ENCODE data around the gene LGR4. TPM values are rescaled to one million over a fixed set of nuclear protein-coding genes. Genes with fewer than 3 reads are reported as not detected.

Gene LGR4
- total and polyA plus RNA-seq, 2 of the 4 experiments (the other 2 are of a cell fraction): 2.9 to 6.8 TPM

DNA sequence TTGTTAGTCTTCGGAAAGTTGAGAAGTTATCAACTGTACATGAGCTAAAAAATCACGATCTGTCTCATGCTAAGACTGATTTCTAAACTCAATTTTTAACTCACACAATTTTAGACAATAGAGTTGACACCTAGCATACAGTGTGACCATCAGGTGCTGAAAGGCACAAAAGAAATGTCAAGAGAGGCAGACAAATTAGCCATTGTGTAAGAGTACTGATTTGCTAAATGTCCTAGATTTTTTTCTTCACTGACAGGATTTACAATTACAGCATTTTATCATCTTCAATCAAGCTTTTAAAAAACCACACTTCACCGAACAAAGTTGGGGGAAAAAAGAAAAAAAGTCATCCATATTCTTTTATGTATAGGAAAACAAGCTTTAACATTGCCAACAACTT is 7.0 kb downstream of the LGR4 start:
- ATAC-seq (ENCODE audit: low read depth): no peak
- no peaks in the 10 kb centered on the region for H4K20me1 ChIP-seq (ENCODE audit: insufficient read depth, low read length)
- H3K4me2 ChIP-seq (ENCODE audit: low read depth, low read length): no peak overlapping the region
- no CpG with 5 or more reads among the region's 3 CpGs for WGBS, 2 experiments (ENCODE audit: extremely low coverage in 2 of 2, insufficient read length in 1 of 2)
- no peak overlapping the region for H3K27ac ChIP-seq (ENCODE audit: insufficient read depth, low read length)
- no peak overlapping the region for H2BK15ac ChIP-seq (ENCODE audit: low read depth, low read length)
- peaks cover 3% of the 10 kb centered on the region; the same call in 1 of the 2 replicates for H3K4me1 ChIP-seq (ENCODE audit: control insufficient read depth, insufficient read depth, low read length)
- H3K9me3 ChIP-seq (ENCODE audit: control insufficient read depth, insufficient read depth, low read length): no peaks in the 10 kb centered on the region
- H3K23ac ChIP-seq (ENCODE audit: low read depth, low read length): no peak overlapping the region
- H2BK120ac ChIP-seq (ENCODE audit: low read depth, low read length): no peak overlapping the region
- H2AFZ ChIP-seq (replicated peaks; ENCODE audit: low read length, poor library complexity): no peak overlapping the region
- no peak overlapping the region for H3K9ac ChIP-seq (ENCODE audit: low read depth, low read length)
- no peak overlapping the region for H3K56ac ChIP-seq (ENCODE audit: extremely low read depth, insufficient read depth, low read length)
- intact Hi-C loops (cut with micrococcal nuclease): no loop called here
- no peak overlapping the region for H4K8ac ChIP-seq (ENCODE audit: low read depth in 2 of 2, low read length in 2 of 2)
- no peaks in the 10 kb centered on the region for H3K27me3 ChIP-seq (ENCODE audit: control insufficient read depth, insufficient read depth, low read length)
- H3K4ac ChIP-seq (ENCODE audit: low read depth, low read length): no peak overlapping the region
- no peak overlapping the region for H4K91ac ChIP-seq (ENCODE audit: insufficient read depth, low read depth, low read length)
- peaks cover 8 to 11% of the 10 kb centered on the region in 2 experiments; a peak in 2 of 4 replicates for H3K79me1 ChIP-seq (ENCODE audit: low read depth in 1 of 2, low read length in 2 of 2)
- H2BK20ac ChIP-seq (ENCODE audit: low read depth, low read length): no peak overlapping the region
- dilution Hi-C loops (cut with HindIII; ENCODE audit: low sequenced_read_pairs, unreplicated experiment): no loop called here
- in situ Hi-C loops (cut with MboI; ENCODE audit: low sequenced_read_pairs): loop anchor here (5.0 kb wide), 1 partner anchor 103 kb away; the partner anchor contains the start of gene CCDC34
- no peak for TF ChIP-seq RFX5 (IDR thresholded peaks at IDR 0.05; ENCODE audit: low read depth, low read length)
- TF ChIP-seq, protein P1, sequence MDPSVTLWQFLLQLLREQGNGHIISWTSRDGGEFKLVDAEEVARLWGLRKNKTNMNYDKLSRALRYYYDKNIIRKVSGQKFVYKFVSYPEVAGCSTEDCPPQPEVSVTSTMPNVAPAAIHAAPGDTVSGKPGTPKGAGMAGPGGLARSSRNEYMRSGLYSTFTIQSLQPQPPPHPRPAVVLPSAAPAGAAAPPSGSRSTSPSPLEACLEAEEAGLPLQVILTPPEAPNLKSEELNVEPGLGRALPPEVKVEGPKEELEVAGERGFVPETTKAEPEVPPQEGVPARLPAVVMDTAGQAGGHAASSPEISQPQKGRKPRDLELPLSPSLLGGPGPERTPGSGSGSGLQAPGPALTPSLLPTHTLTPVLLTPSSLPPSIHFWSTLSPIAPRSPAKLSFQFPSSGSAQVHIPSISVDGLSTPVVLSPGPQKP (IDR thresholded peaks at IDR 0.05; ENCODE audit: borderline replicate concordance, low read depth, low read length): no peak
- no peak for TF ChIP-seq BHLHE40 (IDR thresholded peaks at IDR 0.05; ENCODE audit: low read depth, low read length)
- no peak for TF ChIP-seq CEBPB (IDR thresholded peaks at IDR 0.05; ENCODE audit: low read depth, low read length)
- TF ChIP-seq, protein P2, sequence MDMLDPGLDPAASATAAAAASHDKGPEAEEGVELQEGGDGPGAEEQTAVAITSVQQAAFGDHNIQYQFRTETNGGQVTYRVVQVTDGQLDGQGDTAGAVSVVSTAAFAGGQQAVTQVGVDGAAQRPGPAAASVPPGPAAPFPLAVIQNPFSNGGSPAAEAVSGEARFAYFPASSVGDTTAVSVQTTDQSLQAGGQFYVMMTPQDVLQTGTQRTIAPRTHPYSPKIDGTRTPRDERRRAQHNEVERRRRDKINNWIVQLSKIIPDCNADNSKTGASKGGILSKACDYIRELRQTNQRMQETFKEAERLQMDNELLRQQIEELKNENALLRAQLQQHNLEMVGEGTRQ (IDR thresholded peaks at IDR 0.05; ENCODE audit: low read depth, low read length): no peak
- TF ChIP-seq RAD21 (IDR thresholded peaks at IDR 0.05; ENCODE audit: low read length): no peak
- TF ChIP-seq, protein P3, sequence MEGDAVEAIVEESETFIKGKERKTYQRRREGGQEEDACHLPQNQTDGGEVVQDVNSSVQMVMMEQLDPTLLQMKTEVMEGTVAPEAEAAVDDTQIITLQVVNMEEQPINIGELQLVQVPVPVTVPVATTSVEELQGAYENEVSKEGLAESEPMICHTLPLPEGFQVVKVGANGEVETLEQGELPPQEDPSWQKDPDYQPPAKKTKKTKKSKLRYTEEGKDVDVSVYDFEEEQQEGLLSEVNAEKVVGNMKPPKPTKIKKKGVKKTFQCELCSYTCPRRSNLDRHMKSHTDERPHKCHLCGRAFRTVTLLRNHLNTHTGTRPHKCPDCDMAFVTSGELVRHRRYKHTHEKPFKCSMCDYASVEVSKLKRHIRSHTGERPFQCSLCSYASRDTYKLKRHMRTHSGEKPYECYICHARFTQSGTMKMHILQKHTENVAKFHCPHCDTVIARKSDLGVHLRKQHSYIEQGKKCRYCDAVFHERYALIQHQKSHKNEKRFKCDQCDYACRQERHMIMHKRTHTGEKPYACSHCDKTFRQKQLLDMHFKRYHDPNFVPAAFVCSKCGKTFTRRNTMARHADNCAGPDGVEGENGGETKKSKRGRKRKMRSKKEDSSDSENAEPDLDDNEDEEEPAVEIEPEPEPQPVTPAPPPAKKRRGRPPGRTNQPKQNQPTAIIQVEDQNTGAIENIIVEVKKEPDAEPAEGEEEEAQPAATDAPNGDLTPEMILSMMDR (conservative IDR thresholded peaks at IDR 0.05; ENCODE audit: low read depth, low read length): no peak
- TF ChIP-seq FOS (IDR thresholded peaks at IDR 0.05; ENCODE audit: low read depth, low read length): no peak
- TF ChIP-seq NFE2L2 (IDR thresholded peaks at IDR 0.05; ENCODE audit: low read depth, low read length): no peak
- TF ChIP-seq CHD1 (IDR thresholded peaks at IDR 0.05; ENCODE audit: low read depth, low read length): no peak
- no peak for TF ChIP-seq POLR2A (IDR thresholded peaks at IDR 0.05; ENCODE audit: low read depth, low read length)
- CTCF ChIA-PET: interaction anchor here (1.3 kb wide), 1 partner anchor 9 kb away, joined by 4 read pairs; no protein-coding TSS in a partner anchor
- H3K14ac ChIP-seq (replicated peaks; ENCODE audit: low read depth, low read length): no peak overlapping the region
- POLR2A ChIA-PET (ENCODE audit: unreplicated experiment): no interaction called here
- H2AK9ac ChIP-seq (replicated peaks; ENCODE audit: low read depth, low read length, poor library complexity): no peak overlapping the region
- no peak overlapping the region for H3K4me3 ChIP-seq (ENCODE audit: insufficient read depth, low read depth, low read length)
- BruUV-seq (replicated peaks): no TSS peak
- no peaks in the 10 kb centered on the region; the same call in 1 of the 2 replicates for H3K9me1 ChIP-seq (ENCODE audit: insufficient read depth, low read length)
- H3K18ac ChIP-seq (ENCODE audit: low read depth, low read length): no peak overlapping the region
- H4K5ac ChIP-seq (ENCODE audit: low read depth, low read length): no peak overlapping the region
- DNase-seq: no peak
- no peak overlapping the region for H2AK5ac ChIP-seq (ENCODE audit: low read depth, low read length)
- no peak overlapping the region for H2BK5ac ChIP-seq (ENCODE audit: low read depth, low read length, poor library complexity, severe bottlenecking)
- H3K36me3 ChIP-seq (ENCODE audit: control insufficient read depth, insufficient read depth, low read length): no peaks in the 10 kb centered on the region

Measured in IMR-90 (cell line).